Skeletal muscle satellite cell (primary cell): ENCODE data around the gene ACSL4.
"Not testable (repeated sequence)": the region's sequence is repeated elsewhere in the genome, so short reads cannot be mapped to it uniquely, and the experiment has no call there.

Experiments
- H3K27me3 ChIP-seq: 2 replicates; pipeline ENCODE4 v1.7.0; 2013; ENCODE audit warnings: low read length; ENCODE audit not compliant: control insufficient read depth, insufficient read depth
- H3K36me3 ChIP-seq: 2 replicates; pipeline ENCODE4 v1.7.0; 2013; ENCODE audit warnings: mild to moderate bottlenecking, control low read depth, low read length; ENCODE audit not compliant: insufficient read depth
- H3K4me1 ChIP-seq: 2 replicates; pipeline ENCODE4 v1.7.0; 2013; ENCODE audit warnings: low read length; ENCODE audit not compliant: control insufficient read depth, insufficient read depth
- H3K4me2 ChIP-seq: 2 replicates; pipeline ENCODE4 v1.7.0; 2013; ENCODE audit warnings: mild to moderate bottlenecking, low read length
- H3K4me3 ChIP-seq: 2 replicates; pipeline ENCODE4 v1.7.0; 2013; ENCODE audit warnings: low read length
- H3K9ac ChIP-seq: 2 replicates; pipeline ENCODE4 v1.7.0; 2013; ENCODE audit warnings: mild to moderate bottlenecking, low read depth, low read length, moderate library complexity
- H3K9me3 ChIP-seq: replicated peaks from 2 replicates; pipeline ENCODE4 v1.7.0; 2013; ENCODE audit warnings: mild to moderate bottlenecking, control low read depth, low read length

Gene ACSL4

GRCh38 chrX:109753256-109753655, 20.2 kb upstream of the ACSL4 start:
- H3K9me3 ChIP-seq: no peaks in the 10 kb centered on the region
- no peaks in the 10 kb centered on the region for H3K36me3 ChIP-seq
- H3K4me3 ChIP-seq: no peak overlapping the region
- no peaks in the 10 kb centered on the region for H3K4me1 ChIP-seq
- H3K27me3 ChIP-seq: no peaks in the 10 kb centered on the region
- H3K4me2 ChIP-seq: no peak overlapping the region
- no peak overlapping the region for H3K9ac ChIP-seq

- no peak overlapping the region for H3K9ac ChIP-seq
- no peaks in the 10 kb centered on the region for H3K36me3 ChIP-seq
- no peaks in the 10 kb centered on the region for H3K4me1 ChIP-seq
- H3K27me3 ChIP-seq: no peaks in the 10 kb centered on the region
- H3K4me2 ChIP-seq: no peak overlapping the region
- no peaks in the 10 kb centered on the region for H3K9me3 ChIP-seq
- no peak overlapping the region for H3K4me3 ChIP-seq
These were observed 18.6 kb upstream of the ACSL4 start for GRCh38 chrX:109751698-109752097.

GRCh38 chrX:109749207-109749606, 16.1 kb upstream of the ACSL4 start:
- no peak overlapping the region for H3K9ac ChIP-seq
- peaks cover 6% of the 10 kb centered on the region for H3K27me3 ChIP-seq
- H3K36me3 ChIP-seq: no peaks in the 10 kb centered on the region
- H3K4me2 ChIP-seq: no peak overlapping the region
- H3K9me3 ChIP-seq: no peaks in the 10 kb centered on the region
- no peaks in the 10 kb centered on the region for H3K4me1 ChIP-seq
- H3K4me3 ChIP-seq: no peak overlapping the region

- no peak overlapping the region for H3K9ac ChIP-seq
- H3K4me3 ChIP-seq: no peak overlapping the region
- no peaks in the 10 kb centered on the region for H3K4me1 ChIP-seq
- no peak overlapping the region for H3K4me2 ChIP-seq
- no peaks in the 10 kb centered on the region for H3K9me3 ChIP-seq
- H3K27me3 ChIP-seq: peaks cover 6% of the 10 kb centered on the region
- H3K36me3 ChIP-seq: no peaks in the 10 kb centered on the region
These were observed 14.6 kb upstream of the ACSL4 start for GRCh38 chrX:109747681-109748080.

DNA sequence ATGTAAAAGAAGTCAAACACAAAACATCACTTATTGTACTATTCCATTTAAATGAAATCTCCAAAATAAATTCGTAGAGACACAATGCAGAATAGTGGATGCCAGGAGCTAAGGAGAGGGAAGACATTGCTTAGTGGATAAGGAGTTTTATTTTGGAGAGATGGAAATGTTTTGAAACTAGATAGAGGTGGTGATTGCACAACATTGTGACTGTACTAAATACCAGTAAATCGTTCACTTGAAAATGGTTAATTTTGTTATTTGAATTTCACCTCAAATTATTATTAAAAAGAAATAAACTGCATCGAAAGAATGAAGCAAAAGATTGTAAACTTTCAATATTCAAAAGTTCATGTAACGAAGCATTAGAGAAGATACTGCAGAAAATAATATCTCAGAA, 9.7 kb upstream of the ACSL4 start:
- H3K27me3 ChIP-seq: peaks cover 6% of the 10 kb centered on the region
- no peak overlapping the region for H3K9ac ChIP-seq
- H3K4me2 ChIP-seq: no peak overlapping the region
- H3K4me3 ChIP-seq: no peak overlapping the region
- no peaks in the 10 kb centered on the region for H3K9me3 ChIP-seq
- H3K4me1 ChIP-seq: no peaks in the 10 kb centered on the region
- H3K36me3 ChIP-seq: no peaks in the 10 kb centered on the region

DNA sequence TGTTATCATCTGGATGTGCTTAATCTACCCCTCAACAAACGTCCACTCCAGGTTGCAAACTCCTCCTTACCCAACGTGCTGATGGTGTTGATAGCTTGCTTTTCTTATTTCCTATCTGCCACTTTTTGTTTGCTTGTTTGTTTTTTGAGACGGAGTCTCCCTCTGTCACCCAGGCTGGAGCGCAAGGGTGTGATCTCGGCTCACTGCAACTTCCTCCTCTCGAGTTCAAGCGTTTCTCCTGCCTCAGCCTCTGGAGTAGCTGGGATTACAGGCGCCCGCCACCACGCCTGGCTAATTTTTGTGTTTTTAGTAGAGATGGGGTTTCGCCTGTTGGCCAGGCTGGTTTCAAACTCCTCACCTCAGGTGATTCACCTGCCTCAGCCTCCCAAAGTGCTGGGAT, 7.8 kb upstream of the ACSL4 start:
- H3K4me3 ChIP-seq, H3K27me3 ChIP-seq, H3K36me3 ChIP-seq, H3K4me2 ChIP-seq, H3K9me3 ChIP-seq, H3K4me1 ChIP-seq, H3K9ac ChIP-seq: not testable (repeated sequence)

GRCh38 chrX:109740433-109740809, 7.4 kb upstream of the ACSL4 start:
- Histone ChIP-seq H3K27me3 (no peaks in the 10 kb centered on the region), H3K9me3 (no peaks in the 10 kb centered on the region), H3K4me2 (no peak overlapping the region), H3K9ac (no peak overlapping the region), H3K4me1 (no peaks in the 10 kb centered on the region), H3K4me3 (no peak overlapping the region), H3K36me3 (no peaks in the 10 kb centered on the region)

DNA sequence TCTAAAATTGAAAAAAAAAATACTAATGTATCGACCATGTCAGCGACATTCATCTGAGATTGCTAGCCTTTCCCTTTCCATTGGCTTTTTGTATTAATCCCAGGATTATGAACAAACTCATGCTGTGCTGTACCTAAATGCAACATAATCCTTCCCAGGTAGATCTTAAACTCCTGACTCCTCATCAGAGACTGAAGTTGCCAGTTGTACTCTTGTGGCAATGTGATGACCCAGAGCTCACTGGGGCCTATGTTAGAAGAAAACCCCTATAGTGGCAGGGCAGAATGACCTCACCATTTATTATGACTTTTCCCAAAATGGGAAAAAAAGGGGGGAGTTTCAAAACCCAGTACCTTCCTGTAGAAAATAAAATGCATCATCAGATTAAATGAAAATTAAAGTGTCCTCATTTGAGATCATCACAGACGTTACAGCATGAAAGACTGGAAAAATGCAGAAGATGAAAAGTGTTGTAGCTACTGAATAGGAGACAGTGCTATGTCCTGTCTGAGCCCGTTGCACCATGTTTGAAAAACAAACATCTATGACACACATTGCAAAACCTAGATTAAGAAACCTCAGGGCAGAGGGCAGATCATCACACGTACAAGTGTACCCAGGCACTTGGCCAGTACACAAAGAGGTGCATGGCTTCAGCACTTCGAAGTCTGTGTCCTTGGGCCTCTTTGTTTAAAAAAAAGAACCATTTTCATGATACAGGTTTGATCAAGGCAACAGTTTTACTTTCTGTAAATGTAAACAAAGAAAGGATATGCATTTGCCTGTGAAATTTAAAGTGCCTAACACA, 6.8 kb upstream of the ACSL4 start:
- Histone ChIP-seq H3K9me3 (no peaks in the 10 kb centered on the region), H3K27me3 (no peaks in the 10 kb centered on the region), H3K9ac (no peak overlapping the region), H3K4me3 (no peak overlapping the region), H3K36me3 (no peaks in the 10 kb centered on the region), H3K4me1 (no peaks in the 10 kb centered on the region), H3K4me2 (no peak overlapping the region)

DNA sequence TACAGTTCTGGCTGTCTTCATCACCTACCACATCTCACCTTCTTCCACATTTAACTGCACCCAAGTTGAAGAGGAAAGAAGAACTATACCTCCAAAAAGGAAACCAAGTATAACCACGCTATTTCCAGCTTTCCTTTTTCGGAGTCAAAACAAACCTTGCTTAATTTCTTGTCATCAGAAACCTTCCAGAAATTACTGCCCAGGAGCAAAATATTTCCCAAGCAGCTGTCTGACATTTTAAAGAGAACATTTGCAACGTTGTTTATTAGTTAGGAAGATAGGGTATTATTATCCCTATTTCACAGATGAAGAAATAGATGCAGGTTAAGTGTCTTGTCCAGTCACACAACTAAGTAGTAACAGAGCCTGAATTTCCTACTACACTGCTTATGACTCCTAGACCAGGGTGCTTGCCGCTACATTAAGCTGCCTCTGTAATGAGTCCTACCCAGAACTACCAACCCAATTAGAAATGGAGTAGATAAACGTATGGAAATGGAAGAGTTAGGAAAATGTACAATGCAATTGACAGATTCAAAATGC, 2.2 kb upstream of the ACSL4 start:
- Histone ChIP-seq H3K4me3 (no peak overlapping the region), H3K36me3 (no peaks in the 10 kb centered on the region), H3K9ac (no peak overlapping the region), H3K9me3 (no peaks in the 10 kb centered on the region), H3K4me2 (peak overlapping the region; percentile 49), H3K27me3 (no peaks in the 10 kb centered on the region), H3K4me1 (no peaks in the 10 kb centered on the region)

GRCh38 chrX:109733613-109734083, 591 bp upstream of the ACSL4 start:
- Histone ChIP-seq H3K9me3 (no peaks in the 10 kb centered on the region), H3K4me1 (no peaks in the 10 kb centered on the region), H3K36me3 (no peaks in the 10 kb centered on the region), H3K4me3 (peak overlapping the region; percentile 93), H3K9ac (peak overlapping the region; percentile 97), H3K4me2 (peak overlapping the region; percentile 96), H3K27me3 (no peaks in the 10 kb centered on the region)

DNA sequence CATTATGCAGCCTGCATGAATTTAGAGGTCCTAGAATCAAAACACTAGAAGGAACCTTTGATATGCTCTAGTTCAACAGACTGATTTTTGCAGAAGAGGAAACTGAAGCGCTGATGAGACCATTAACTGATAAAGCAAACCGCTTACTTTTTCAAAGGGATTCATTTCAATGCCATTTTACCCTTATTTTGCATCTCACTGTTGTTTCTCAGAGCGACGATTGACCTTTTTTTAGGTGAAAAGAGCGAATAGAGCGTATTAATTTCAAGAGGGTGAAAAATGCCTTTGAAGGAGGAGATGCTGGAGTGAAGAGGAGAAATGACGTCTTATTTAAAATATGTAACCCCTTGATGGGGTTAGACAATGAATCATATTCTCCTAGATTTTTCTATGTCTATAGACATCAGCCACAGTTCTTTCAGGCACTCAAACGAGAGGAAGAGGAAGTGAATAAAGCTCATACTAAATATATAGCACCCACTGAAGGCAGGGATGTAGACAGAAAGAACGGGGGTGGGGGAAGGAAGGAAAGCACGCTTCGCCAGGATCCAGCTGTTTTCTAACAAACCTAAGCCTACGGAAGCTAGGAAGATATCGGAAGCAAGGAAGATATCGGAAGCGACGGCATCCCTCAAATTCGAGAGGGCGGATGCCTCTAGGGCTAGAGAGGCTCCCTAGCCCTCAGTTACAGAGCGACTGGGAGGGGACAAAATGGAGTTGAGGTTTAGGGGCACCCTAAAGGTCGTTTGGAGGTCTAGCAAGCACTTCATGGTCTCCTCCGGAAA, 848 bp downstream of the ACSL4 start:
- Histone ChIP-seq H3K27me3 (no peaks in the 10 kb centered on the region), H3K4me3 (peak overlapping the region; percentile 93), H3K4me1 (peaks cover 9% of the 10 kb centered on the region)

More for the DNA sequence above, 848 bp downstream of the ACSL4 start:
- H3K4me2 ChIP-seq: peak overlapping the region; percentile 72
- peak overlapping the region; percentile 97 for H3K9ac ChIP-seq
- H3K36me3 ChIP-seq: no peaks in the 10 kb centered on the region
- no peaks in the 10 kb centered on the region for H3K9me3 ChIP-seq
